Measurements from ENCODE around the gene TMEM98. TPM values are rescaled to one million over a fixed set of nuclear protein-coding genes. Genes with fewer than 3 reads are reported as not detected.

The TMEM98 gene
- total RNA-seq, 1 experiment from 2014 or later = 67.6 TPM

DNA sequence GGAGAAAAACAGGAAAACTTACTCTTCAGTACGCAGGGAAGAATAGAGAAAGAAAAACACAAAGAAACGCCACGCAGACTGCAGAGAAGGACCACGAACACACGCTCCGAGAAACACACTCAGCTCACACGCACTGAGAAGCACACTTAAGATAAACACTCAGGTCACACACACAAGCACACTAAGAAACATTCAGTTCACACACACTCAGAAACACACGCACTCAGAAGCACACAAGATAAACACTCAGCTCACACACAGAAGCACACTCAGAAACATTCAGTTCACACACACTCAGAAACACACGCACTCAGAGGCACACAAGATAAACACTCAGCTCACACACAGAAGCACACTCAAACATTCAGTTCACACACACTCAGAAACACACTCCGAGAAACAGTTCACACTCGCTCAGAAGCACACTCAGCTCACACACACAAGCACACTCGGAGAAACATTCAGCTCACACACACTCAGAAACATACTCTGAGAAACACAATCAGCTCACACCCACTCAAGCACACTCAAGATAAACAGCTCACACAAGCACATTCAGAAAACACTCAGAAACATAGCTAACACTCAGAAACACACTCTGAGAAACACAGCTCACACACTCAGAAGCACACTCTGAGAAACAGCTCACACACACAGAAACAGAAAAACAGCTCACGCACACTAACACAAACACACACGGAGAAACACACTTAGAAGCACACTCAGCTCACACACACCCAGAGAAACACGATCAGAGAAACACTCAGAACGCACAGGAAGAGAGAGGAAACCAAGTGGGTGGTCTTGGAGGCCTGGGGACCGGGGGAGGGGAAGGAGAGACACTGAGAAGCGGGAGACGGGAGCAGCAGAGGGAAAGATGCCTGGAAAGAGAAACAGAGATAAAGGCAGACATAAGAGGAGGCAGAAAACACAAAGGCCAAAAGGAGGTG, 908 bp downstream of the TMEM98 start:
- H3K27ac ChIP-seq (ENCODE audit: low read depth, low read length, poor library complexity, severe bottlenecking) = peak overlapping the region; percentile 82
- no peak for DNase-seq (ENCODE audit: low spot score)
- POLR2A ChIA-PET (ENCODE audit: low non-redundant PET) = no interaction called here
- no peaks in the 10 kb centered on the region for H3K9me3 ChIP-seq (ENCODE audit: low read depth, low read length, poor library complexity, severe bottlenecking)
- H3K4me1 ChIP-seq (ENCODE audit: insufficient read depth, low read length, poor library complexity, severe bottlenecking) = no peaks in the 10 kb centered on the region
- CTCF ChIA-PET = interaction anchor here (0.6 to 1.0 kb wide), 2 partner anchors 8 to 822 kb away, joined by 3 to 4 read pairs; no protein-coding TSS in a partner anchor
- BruUV-seq (replicated peaks) = TSS peak; percentile 95
- TF ChIP-seq, protein P1, sequence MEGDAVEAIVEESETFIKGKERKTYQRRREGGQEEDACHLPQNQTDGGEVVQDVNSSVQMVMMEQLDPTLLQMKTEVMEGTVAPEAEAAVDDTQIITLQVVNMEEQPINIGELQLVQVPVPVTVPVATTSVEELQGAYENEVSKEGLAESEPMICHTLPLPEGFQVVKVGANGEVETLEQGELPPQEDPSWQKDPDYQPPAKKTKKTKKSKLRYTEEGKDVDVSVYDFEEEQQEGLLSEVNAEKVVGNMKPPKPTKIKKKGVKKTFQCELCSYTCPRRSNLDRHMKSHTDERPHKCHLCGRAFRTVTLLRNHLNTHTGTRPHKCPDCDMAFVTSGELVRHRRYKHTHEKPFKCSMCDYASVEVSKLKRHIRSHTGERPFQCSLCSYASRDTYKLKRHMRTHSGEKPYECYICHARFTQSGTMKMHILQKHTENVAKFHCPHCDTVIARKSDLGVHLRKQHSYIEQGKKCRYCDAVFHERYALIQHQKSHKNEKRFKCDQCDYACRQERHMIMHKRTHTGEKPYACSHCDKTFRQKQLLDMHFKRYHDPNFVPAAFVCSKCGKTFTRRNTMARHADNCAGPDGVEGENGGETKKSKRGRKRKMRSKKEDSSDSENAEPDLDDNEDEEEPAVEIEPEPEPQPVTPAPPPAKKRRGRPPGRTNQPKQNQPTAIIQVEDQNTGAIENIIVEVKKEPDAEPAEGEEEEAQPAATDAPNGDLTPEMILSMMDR (conservative IDR thresholded peaks at IDR 0.05; ENCODE audit: low read depth, low read length) = no peak
- no peak for TF ChIP-seq EZH2 (IDR thresholded peaks at IDR 0.05; ENCODE audit: borderline replicate concordance, low read depth, low read length, poor library complexity, severe bottlenecking)
- H3K4me3 ChIP-seq (ENCODE audit: low read depth, low read length, poor library complexity, severe bottlenecking) = peak overlapping the region; percentile 62
- H3K36me3 ChIP-seq (ENCODE audit: insufficient read depth, low read length, poor library complexity, severe bottlenecking) = no peaks in the 10 kb centered on the region
- intact Hi-C loops (cut with micrococcal nuclease; ENCODE audit: unreplicated experiment) = no loop called here
- no peaks in the 10 kb centered on the region for H3K27me3 ChIP-seq (replicated peaks; ENCODE audit: insufficient read depth, low read depth, low read length, poor library complexity)

DNA sequence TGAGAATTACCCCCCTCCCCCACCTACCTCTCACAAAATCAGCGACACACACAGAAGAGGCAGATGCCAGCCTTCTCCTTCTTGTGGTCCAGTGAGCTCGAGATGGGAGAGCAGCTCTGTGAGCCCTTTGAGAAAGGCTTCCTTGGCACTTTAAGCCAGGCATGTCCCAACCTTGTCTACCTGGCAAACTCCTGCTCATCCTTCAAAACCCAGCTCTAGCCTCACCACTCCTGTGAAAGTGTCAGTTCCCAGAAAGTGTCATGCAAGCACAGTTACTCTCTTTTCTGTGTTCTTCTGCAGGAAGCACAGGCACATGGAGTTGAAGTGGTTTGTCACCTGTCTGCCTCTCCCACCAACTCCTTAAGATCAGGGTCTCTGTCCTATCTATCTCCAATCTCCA, 1.6 kb downstream of the TMEM98 start:
- no peak for TF ChIP-seq EZH2 (IDR thresholded peaks at IDR 0.05; ENCODE audit: borderline replicate concordance, low read depth, low read length, poor library complexity, severe bottlenecking)
- TF ChIP-seq, protein P1 (conservative IDR thresholded peaks at IDR 0.05; ENCODE audit: low read depth, low read length) = no peak
- Histone ChIP-seq H3K27ac (ENCODE audit: low read depth, low read length, poor library complexity, severe bottlenecking) (no peak overlapping the region), H3K4me3 (ENCODE audit: low read depth, low read length, poor library complexity, severe bottlenecking) (peak overlapping the region; percentile 62), H3K4me1 (ENCODE audit: insufficient read depth, low read length, poor library complexity, severe bottlenecking) (peaks cover under 1% of the 10 kb centered on the region), H3K36me3 (ENCODE audit: insufficient read depth, low read length, poor library complexity, severe bottlenecking) (no peaks in the 10 kb centered on the region), H3K27me3 (replicated peaks; ENCODE audit: insufficient read depth, low read depth, low read length, poor library complexity) (no peaks in the 10 kb centered on the region), H3K9me3 (ENCODE audit: low read depth, low read length, poor library complexity, severe bottlenecking) (no peaks in the 10 kb centered on the region)
- DNase-seq (ENCODE audit: low spot score) = no peak
- ChIA-PET POLR2A (ENCODE audit: low non-redundant PET) (no interaction called here), CTCF (no interaction called here)
- BruUV-seq (replicated peaks) = no TSS peak
- intact Hi-C loops (cut with micrococcal nuclease; ENCODE audit: unreplicated experiment) = no loop called here

DNA sequence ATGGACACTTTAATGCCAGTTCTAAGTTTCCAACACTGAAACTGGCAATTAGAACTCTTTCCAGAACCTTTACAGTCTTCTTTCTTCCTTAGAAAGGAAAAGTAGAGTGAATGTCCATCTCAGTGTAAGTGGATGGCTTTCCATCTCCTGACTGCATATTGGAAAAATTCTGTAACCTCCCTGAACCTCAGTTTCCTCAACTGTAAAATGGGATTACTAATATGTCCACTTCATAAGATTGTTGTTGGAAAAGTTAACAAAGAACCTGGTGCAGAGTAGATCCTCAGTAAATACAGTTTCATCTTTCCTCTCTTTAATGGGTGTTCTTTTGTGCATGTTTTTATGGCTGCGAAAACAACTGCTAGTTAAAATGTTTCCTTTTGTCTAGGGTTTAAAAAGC, 2.6 kb downstream of the TMEM98 start:
- Histone ChIP-seq H3K9me3 (ENCODE audit: low read depth, low read length, poor library complexity, severe bottlenecking) (no peaks in the 10 kb centered on the region), H3K4me3 (ENCODE audit: low read depth, low read length, poor library complexity, severe bottlenecking) (no peak overlapping the region), H3K36me3 (ENCODE audit: insufficient read depth, low read length, poor library complexity, severe bottlenecking) (no peaks in the 10 kb centered on the region), H3K27ac (ENCODE audit: low read depth, low read length, poor library complexity, severe bottlenecking) (no peak overlapping the region), H3K27me3 (replicated peaks; ENCODE audit: insufficient read depth, low read depth, low read length, poor library complexity) (no peaks in the 10 kb centered on the region), H3K4me1 (ENCODE audit: insufficient read depth, low read length, poor library complexity, severe bottlenecking) (peaks cover 7% of the 10 kb centered on the region)
- DNase-seq (ENCODE audit: low spot score) = no peak
- BruUV-seq (replicated peaks) = no TSS peak
- intact Hi-C loops (cut with micrococcal nuclease; ENCODE audit: unreplicated experiment) = no loop called here
- TF ChIP-seq, protein P1 (conservative IDR thresholded peaks at IDR 0.05; ENCODE audit: low read depth, low read length) = no peak
- TF ChIP-seq EZH2 (IDR thresholded peaks at IDR 0.05; ENCODE audit: borderline replicate concordance, low read depth, low read length, poor library complexity, severe bottlenecking) = no peak
- ChIA-PET CTCF (no interaction called here), POLR2A (ENCODE audit: low non-redundant PET) (no interaction called here)
